Measurements from ENCODE around the gene GPR21.

DNA sequence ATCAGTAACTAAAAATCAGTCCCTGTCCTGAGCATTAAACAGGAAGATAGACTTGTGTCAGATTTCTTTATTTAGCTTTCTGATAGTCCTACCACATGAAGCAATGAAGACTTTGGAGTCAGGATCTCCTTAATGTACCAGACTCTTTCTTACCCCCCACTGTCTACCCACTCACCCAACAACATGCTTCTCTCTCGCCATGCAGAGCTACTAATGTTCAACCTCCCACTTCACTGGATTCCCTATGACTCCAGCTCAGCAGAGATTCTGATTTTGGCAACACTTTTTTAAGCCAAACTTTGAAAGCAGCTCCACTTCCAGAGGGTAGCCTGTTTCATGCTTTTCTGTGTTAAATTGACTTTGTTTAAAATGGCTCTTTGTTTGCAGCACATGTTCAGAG, 50.8 kb downstream of the GPR21 start:
- TF ChIP-seq GATA2 (IDR thresholded peaks at IDR 0.05; ENCODE audit: low read depth, low read length) (no peak), GATA3 (IDR thresholded peaks at IDR 0.05; ENCODE audit: low read depth, low read length) (no peak)
